Neural crest cell (in vitro differentiated cells): ENCODE measurements around the gene SPEN. TPM values are rescaled to one million over a fixed set of nuclear protein-coding genes. Genes with fewer than 3 reads are reported as not detected.

ENCODE experiments used
- DNase-seq: peaks from one replicate; pipeline ENCODE4 v3.0.0; 2021; ENCODE audit warnings: low read depth, mixed read lengths, low spot score
- H3K27ac Mint-ChIP-seq: one replicate; pipeline ENCODE4 v1.8.0; 2021; ENCODE audit warnings: mild to moderate bottlenecking, mixed read lengths; ENCODE audit not compliant: unreplicated experiment
- H3K27me3 Mint-ChIP-seq: 2 replicates; pipeline ENCODE4 v1.8.0; 2021; ENCODE audit warnings: low read depth, mild to moderate bottlenecking, mixed read lengths
- H3K36me3 Mint-ChIP-seq: 2 replicates; pipeline ENCODE4 v1.8.0; 2021; ENCODE audit warnings: low read depth, mild to moderate bottlenecking, mixed read lengths
- H3K4me1 Mint-ChIP-seq: 2 replicates; pipeline ENCODE4 v1.8.0; 2021; ENCODE audit warnings: mixed read lengths
- H3K4me3 Mint-ChIP-seq: one replicate; pipeline ENCODE4 v1.8.0; 2021; ENCODE audit warnings: mild to moderate bottlenecking, mixed read lengths
- H3K9me3 Mint-ChIP-seq: 2 replicates; pipeline ENCODE4 v1.8.0; 2021; ENCODE audit warnings: mixed read lengths
- CTCF ChIP-seq: fragments of 200-600 bp; sonication (generic); conservative IDR thresholded peaks from 2 replicates; pipeline ENCODE4 v1.5.0; 2021; ENCODE audit warnings: antibody characterized with exemption, mild to moderate bottlenecking
- total RNA-seq: library from RNA; stranded (reverse); gene quantifications from 2 replicates; pipeline ENCODE4 v1.2.1, GENCODE V29; 2021

Gene SPEN
- total RNA-seq, 1 donor from 2014 or later, result 69.4 TPM

- peak overlapping the region; percentile 24 for H3K27ac Mint-ChIP-seq
- peaks cover 31% of the 10 kb centered on the region for H3K4me1 Mint-ChIP-seq
- no peaks in the 10 kb centered on the region for H3K36me3 Mint-ChIP-seq
- no peak for DNase-seq
- H3K27me3 Mint-ChIP-seq, result no peaks in the 10 kb centered on the region
- H3K9me3 Mint-ChIP-seq, result no peaks in the 10 kb centered on the region
- H3K4me3 Mint-ChIP-seq, result no peak overlapping the region
- TF ChIP-seq CTCF, result no peak
Measured at GRCh38 chr1:15959827-15960446, 112.4 kb downstream of the SPEN start.

DNA sequence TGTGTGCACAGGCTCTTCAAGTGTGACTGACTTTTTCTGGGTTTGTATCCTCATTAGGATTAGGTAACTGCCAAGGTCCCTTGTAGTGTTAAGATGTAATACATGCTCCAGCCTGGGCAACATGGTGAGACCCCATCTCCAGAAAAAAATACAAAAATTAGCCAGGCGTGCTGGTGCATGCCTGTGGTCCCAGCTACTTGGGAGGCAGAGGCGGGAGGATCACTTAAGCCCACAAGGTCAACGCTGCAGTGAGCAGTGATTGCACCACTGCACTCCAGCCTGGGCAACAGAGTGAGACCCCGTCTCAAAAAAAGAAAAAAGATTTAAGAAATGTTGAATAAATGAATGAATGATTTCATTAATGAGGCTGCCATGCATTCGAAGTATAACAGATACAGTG, 113.3 kb downstream of the SPEN start:
- no peak overlapping the region for H3K4me3 Mint-ChIP-seq
- no peak for TF ChIP-seq CTCF
- peaks cover 5% of the 10 kb centered on the region for H3K36me3 Mint-ChIP-seq
- no peaks in the 10 kb centered on the region for H3K9me3 Mint-ChIP-seq
- H3K27me3 Mint-ChIP-seq, result no peaks in the 10 kb centered on the region
- DNase-seq, result no peak
- H3K27ac Mint-ChIP-seq, result no peak overlapping the region
- H3K4me1 Mint-ChIP-seq, result peaks cover 38% of the 10 kb centered on the region

- Mint-ChIP-seq H3K4me3 (no peak overlapping the region), H3K27ac (no peak overlapping the region), H3K4me1 (peaks cover 43% of the 10 kb centered on the region), H3K36me3 (peaks cover 5% of the 10 kb centered on the region), H3K27me3 (no peaks in the 10 kb centered on the region), H3K9me3 (no peaks in the 10 kb centered on the region)
- no peak for TF ChIP-seq CTCF
- no peak for DNase-seq
Measured at GRCh38 chr1:15961492-15961891, 114.0 kb downstream of the SPEN start.

GRCh38 chr1:15962176-15962575, 114.7 kb downstream of the SPEN start:
- H3K36me3 Mint-ChIP-seq, result peaks cover 5% of the 10 kb centered on the region
- peaks cover 44% of the 10 kb centered on the region for H3K4me1 Mint-ChIP-seq
- no peak for DNase-seq
- no peak for TF ChIP-seq CTCF
- no peaks in the 10 kb centered on the region for H3K9me3 Mint-ChIP-seq
- no peak overlapping the region for H3K27ac Mint-ChIP-seq
- no peak overlapping the region for H3K4me3 Mint-ChIP-seq
- H3K27me3 Mint-ChIP-seq, result no peaks in the 10 kb centered on the region

- H3K27me3 Mint-ChIP-seq, result no peaks in the 10 kb centered on the region
- no peaks in the 10 kb centered on the region for H3K9me3 Mint-ChIP-seq
- H3K27ac Mint-ChIP-seq, result no peak overlapping the region
- peaks cover 43% of the 10 kb centered on the region for H3K4me1 Mint-ChIP-seq
- H3K36me3 Mint-ChIP-seq, result peaks cover 11% of the 10 kb centered on the region
- DNase-seq, result no peak
- no peak overlapping the region for H3K4me3 Mint-ChIP-seq
- TF ChIP-seq CTCF, result no peak
Measured at GRCh38 chr1:15962671-15963362, 115.3 kb downstream of the SPEN start.
